HEK293T (cell line): Measurements from ENCODE around the gene MDH1B.

ENCODE experiments used
- CTCF ChIA-PET: fragments of 350-600 bp; formaldehyde crosslinking; extraction: SDS; loops from one replicate; lab custom pipeline; 2021; ENCODE audit warnings: antibody characterized with exemption, inconsistent platforms; lab: Yijun Ruan, JAX
- POLR2A ChIA-PET: fragments of 350-600 bp; formaldehyde crosslinking; extraction: SDS; loops from one replicate; lab custom pipeline; 2020; ENCODE audit warnings: antibody characterized with exemption, inconsistent platforms; lab: Yijun Ruan, JAX
- DNase-seq: peaks from one replicate; pipeline ENCODE4 v3.0.0; 2012; ENCODE audit warnings: mixed read lengths; ENCODE audit errors: extremely low spot score
- ARNT ChIP-seq: fragments of 450-650 bp; IDR thresholded peaks from 2 replicates; pipeline ENCODE4 v1.6.1; 2017; ENCODE audit warnings: mild to moderate bottlenecking
- BHLHE40 ChIP-seq: fragments of 450-650 bp; IDR thresholded peaks from 2 replicates; pipeline ENCODE4 v1.6.1; 2016; ENCODE audit warnings: mild to moderate bottlenecking, moderate library complexity, borderline replicate concordance
- CTBP1 ChIP-seq: fragments of 450-650 bp; IDR thresholded peaks from 2 replicates; pipeline ENCODE4 v1.6.1; 2016; ENCODE audit warnings: borderline replicate concordance
- ELF4 ChIP-seq: fragments of 450-650 bp; IDR thresholded peaks from 2 replicates; pipeline ENCODE4 v1.6.1; 2017; ENCODE audit warnings: antibody characterized with exemption
- FOXA1 ChIP-seq: fragments of 450-650 bp; IDR thresholded peaks from 2 replicates; pipeline ENCODE4 v1.6.1; 2016; ENCODE audit warnings: mild to moderate bottlenecking
- FOXK2 ChIP-seq: fragments of 450-650 bp; IDR thresholded peaks from 2 replicates; pipeline ENCODE4 v1.6.1; 2016; ENCODE audit warnings: mild to moderate bottlenecking
- FOXM1 ChIP-seq: fragments of 450-650 bp; IDR thresholded peaks from 2 replicates; pipeline ENCODE4 v1.6.1; 2017; ENCODE audit warnings: mild to moderate bottlenecking, borderline replicate concordance
- HDGF ChIP-seq: fragments of 450-650 bp; IDR thresholded peaks from 2 replicates; pipeline ENCODE4 v1.6.1; 2017; ENCODE audit warnings: antibody characterized with exemption, borderline replicate concordance
- L3MBTL2 ChIP-seq: fragments of 450-650 bp; conservative IDR thresholded peaks from 2 replicates; pipeline ENCODE4 v1.6.1; 2016; ENCODE audit warnings: mild to moderate bottlenecking
- LEF1 ChIP-seq: fragments of 450-650 bp; IDR thresholded peaks from 2 replicates; pipeline ENCODE4 v1.6.1; 2017; ENCODE audit warnings: mild to moderate bottlenecking, borderline replicate concordance
- NFRKB ChIP-seq: fragments of 450-650 bp; IDR thresholded peaks from 2 replicates; pipeline ENCODE4 v1.6.1; 2016; ENCODE audit warnings: mild to moderate bottlenecking, moderate library complexity
- SP1 ChIP-seq: fragments of 450-650 bp; IDR thresholded peaks from 2 replicates; pipeline ENCODE4 v1.6.1; 2017
- SUZ12 ChIP-seq: fragments of 450-650 bp; IDR thresholded peaks from 2 replicates; pipeline ENCODE4 v1.6.1; 2016; ENCODE audit warnings: mild to moderate bottlenecking
- TARDBP ChIP-seq: fragments of 450-650 bp; IDR thresholded peaks from 2 replicates; pipeline ENCODE4 v1.6.1; 2016
- ZNF384 ChIP-seq: fragments of 450-650 bp; IDR thresholded peaks from 2 replicates; pipeline ENCODE4 v1.6.1; 2016
- TF ChIP-seq, protein P1 (sequence below): fragments of 450-650 bp; IDR thresholded peaks from 2 replicates; pipeline ENCODE4 v1.6.1; 2016

Gene MDH1B

DNA sequence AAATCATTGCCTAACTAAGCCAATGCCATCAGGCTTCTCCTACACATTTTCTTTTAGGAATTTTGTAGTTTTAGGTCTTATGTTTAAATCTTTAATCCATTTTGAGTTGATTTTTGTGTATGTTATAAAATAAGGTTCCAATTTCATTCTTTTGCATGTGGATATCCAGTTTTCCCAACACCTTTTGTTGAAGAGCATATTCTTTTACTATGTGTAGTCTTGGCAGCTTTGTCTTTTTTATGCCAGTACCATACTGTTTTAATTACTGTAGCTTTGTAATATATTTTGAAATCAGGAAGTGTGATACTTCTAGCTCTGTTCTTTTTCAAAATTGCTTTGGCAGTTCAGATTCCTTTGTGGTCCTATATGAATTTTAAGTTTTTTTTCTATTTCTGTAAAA lies 11.3 kb upstream of the MDH1B start:
- TF ChIP-seq NFRKB (no peak), BHLHE40 (no peak), LEF1 (no peak), ARNT (no peak), CTBP1 (no peak), ELF4 (no peak), HDGF (no peak), FOXM1 (no peak)
- TF ChIP-seq, protein P1, sequence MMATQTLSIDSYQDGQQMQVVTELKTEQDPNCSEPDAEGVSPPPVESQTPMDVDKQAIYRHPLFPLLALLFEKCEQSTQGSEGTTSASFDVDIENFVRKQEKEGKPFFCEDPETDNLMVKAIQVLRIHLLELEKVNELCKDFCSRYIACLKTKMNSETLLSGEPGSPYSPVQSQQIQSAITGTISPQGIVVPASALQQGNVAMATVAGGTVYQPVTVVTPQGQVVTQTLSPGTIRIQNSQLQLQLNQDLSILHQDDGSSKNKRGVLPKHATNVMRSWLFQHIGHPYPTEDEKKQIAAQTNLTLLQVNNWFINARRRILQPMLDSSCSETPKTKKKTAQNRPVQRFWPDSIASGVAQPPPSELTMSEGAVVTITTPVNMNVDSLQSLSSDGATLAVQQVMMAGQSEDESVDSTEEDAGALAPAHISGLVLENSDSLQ = no peak
- POLR2A ChIA-PET = no interaction called here
- CTCF ChIA-PET = no interaction called here
- no peak for DNase-seq

DNA sequence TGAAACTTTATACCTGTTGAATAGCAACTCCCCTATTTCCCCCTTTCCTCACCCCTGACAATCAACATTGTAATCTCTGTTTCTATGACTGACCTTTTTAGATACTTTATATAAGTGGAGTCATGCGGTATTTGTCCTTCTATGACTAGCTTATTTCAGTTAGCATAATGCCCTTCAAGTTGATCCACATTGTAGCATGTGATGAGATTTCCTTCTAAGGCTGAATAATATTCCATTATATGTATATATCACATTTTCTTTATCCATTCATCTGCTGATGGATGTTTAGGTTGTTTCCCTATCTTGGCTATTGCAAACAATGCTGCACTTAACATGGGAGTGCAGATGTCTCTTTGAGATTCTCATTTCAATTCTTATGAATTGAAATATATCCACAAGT lies 9.7 kb upstream of the MDH1B start:
- no peak for TF ChIP-seq CTBP1
- no peak for DNase-seq
- ChIA-PET CTCF (no interaction called here), POLR2A (no interaction called here)

DNA sequence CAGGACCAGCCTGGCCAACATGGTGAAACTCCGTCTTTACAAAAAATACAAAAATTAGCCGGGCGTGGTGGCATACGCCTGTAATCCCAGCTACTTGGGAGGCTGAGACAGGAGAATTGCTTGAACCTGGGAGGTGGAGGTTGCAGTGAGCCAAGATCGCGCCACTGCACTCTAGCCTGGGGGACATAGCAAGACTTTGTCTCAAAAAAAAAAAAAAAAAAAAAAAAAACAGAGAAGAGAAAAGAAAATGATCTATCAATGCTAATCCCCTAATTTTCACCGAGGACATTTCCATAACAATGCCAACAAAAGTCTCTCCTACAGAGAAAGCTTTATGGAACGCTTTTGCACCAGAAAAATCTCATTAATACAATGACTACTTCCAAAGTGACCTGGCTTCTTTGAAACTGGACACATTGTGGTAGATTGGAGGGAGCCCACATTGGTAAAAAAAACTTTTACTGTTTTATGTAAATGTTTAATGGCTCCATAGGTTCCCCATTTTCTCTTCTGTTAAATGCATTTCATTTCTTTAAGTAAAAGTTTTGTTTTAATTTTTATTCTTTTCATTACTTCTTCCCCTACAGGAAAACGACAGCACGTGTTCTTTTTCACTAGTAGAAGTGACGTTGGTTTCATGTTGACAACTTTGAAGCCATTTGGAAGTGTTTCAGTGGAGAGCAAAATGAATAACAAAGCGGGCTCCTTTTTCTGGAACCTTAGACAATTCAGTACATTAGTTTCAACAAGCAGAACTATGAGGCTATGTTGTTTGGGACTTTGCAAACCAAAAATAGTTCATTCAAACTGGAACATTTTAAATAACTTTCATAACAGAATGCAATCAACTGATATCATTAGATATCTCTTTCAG lies 1.2 kb upstream of the MDH1B start:
- no peak for DNase-seq
- POLR2A ChIA-PET = interaction anchor here (0.6 kb wide), 1 partner anchor 11 kb away, joined by 4 read pairs; no protein-coding TSS in a partner anchor
- no peak for TF ChIP-seq NFRKB
- no peak for TF ChIP-seq BHLHE40
- TF ChIP-seq ZNF384 = peak; percentile 31; the same call in 1 of the 2 replicates
- CTCF ChIA-PET = interaction anchor here (0.5 kb wide), 1 partner anchor 1203 kb away, joined by 3 read pairs; no protein-coding TSS in a partner anchor

DNA sequence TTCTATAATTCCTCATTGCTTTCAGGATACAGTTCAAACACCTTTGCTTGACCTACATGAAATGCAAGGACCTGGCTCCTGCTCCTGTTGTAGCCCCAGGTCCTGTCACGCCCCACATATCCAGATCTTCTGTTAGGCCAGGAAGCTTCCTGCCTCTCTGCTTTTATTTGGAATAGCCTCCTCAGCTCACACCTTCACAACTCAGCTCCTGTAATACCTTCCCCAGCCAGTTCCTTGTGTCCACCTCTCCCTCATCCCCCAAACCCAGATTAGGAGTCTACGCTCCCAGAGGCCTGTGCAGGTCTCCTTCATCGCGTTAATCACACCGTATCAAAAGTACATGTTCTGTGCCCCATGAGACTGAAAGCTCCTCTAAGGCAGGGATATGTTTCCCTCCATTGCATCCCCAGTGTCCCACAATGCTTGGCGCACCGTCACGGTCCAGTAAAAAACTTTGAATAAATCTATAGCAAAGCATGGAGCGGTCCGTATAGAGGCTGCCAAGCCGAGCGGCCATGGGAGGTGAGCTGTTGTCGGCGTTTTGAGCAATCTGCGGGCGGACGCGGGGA lies 371 bp downstream of the MDH1B start:
- ChIA-PET POLR2A (interaction anchor here (0.9 to 1.3 kb wide), 4 partner anchors 9 to 19 kb away, joined by 3 to 4 read pairs (median 3); no protein-coding TSS in a partner anchor), CTCF (no interaction called here)
- peak; percentile 19 for DNase-seq
- TF ChIP-seq SP1 (no peak), BHLHE40 (no peak), HDGF (no peak), TARDBP (no peak), FOXM1 (no peak), NFRKB (no peak), ZNF384 (no peak), LEF1 (no peak), CTBP1 (no peak), FOXK2 (no peak), ELF4 (no peak), ARNT (no peak), FOXA1 (no peak), SUZ12 (no peak), L3MBTL2 (no peak)
- TF ChIP-seq, protein P1 = no peak

DNA sequence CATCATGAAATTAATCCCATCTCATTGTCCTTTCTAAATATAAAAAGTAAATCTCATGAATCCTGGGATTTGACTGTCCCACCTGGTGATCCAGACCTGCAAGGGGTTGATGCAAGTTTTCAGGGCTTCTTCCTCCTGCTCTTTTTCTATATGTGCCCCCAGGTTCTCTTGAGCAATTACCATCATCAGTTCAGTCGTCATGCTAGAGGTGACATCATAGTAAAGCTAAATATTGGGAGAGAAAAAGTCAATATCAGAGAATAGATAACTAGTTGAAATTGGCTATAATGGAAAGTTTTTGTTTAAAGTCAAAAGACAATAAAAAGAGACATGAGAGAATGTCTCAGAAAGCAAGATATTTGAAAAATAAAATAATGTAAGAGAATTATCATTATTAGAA lies 8.3 kb downstream of the MDH1B start:
- TF ChIP-seq ELF4 (no peak), FOXM1 (no peak), BHLHE40 (no peak), ZNF384 (no peak), TARDBP (no peak)
- TF ChIP-seq, protein P1 = no peak
- ChIA-PET CTCF (no interaction called here), POLR2A (no interaction called here)
- no peak for DNase-seq

DNA sequence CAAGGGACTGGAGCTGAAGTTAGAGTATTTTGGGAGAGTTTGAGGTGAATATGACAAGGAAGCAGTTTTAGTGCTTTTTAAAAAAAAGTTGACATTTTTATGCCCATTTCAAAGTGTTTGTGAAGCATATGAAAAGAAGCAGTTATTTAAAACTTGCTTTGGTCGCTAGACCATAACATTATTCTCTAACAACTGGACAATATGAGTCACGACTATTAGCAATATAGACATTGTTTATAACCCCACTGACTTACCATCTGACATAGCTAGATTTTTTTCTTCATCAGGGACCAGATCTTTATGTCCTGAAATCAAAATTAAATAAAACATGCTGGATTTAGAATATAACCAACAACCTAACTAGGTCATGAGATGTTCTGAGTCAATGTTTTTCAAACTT lies 24.3 kb downstream of the MDH1B start:
- TF ChIP-seq BHLHE40 (no peak), HDGF (no peak), NFRKB (no peak), FOXM1 (no peak), FOXA1 (no peak), ARNT (no peak), LEF1 (no peak), ELF4 (no peak), TARDBP (no peak), SUZ12 (no peak), ZNF384 (no peak), L3MBTL2 (no peak), CTBP1 (no peak), SP1 (no peak), FOXK2 (no peak)
- TF ChIP-seq, protein P1 = no peak
- ChIA-PET POLR2A (no interaction called here), CTCF (no interaction called here)
- no peak for DNase-seq
